Esophagus mucosa (tissue), 1 donor: Measurements from ENCODE around the gene RALA. TPM values are rescaled to one million over a fixed set of nuclear protein-coding genes. Genes with fewer than 3 reads are reported as not detected.

ENCODE experiments used
- ATAC-seq: fragments of 200-7000 bp; cut with Tn5 transposase; one replicate; pipeline ENCODE4 v1.9.1; 2020
- total RNA-seq: library from RNA; stranded (reverse); gene quantifications from one replicate; pipeline ENCODE4 v1.2.4, GENCODE V29; 2023
- donor health status: DM: yes; HTN: yes; CAD: no.

Gene RALA
- total RNA-seq, 1 donor from 2014 or later = 48.2 TPM

DNA sequence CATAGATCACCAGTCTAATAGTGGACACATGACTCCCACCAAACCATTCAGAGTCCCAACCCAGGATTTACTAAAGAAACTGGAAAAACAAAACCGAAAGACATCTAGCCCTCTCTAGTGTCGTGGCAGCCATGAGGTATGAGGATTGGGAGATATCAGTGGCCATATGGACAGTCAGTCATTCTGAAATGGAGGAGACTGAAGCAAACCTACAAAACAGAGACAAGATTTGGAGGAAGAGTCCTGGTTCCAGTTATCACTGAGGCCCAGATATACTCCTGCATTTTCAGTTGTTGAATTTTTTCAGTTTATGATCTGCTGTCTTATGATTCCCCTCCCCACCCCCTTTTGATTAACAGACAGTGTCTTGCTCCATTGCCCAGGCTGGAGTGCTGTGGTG, 9.1 kb upstream of the RALA start:
- no peak for ATAC-seq

DNA sequence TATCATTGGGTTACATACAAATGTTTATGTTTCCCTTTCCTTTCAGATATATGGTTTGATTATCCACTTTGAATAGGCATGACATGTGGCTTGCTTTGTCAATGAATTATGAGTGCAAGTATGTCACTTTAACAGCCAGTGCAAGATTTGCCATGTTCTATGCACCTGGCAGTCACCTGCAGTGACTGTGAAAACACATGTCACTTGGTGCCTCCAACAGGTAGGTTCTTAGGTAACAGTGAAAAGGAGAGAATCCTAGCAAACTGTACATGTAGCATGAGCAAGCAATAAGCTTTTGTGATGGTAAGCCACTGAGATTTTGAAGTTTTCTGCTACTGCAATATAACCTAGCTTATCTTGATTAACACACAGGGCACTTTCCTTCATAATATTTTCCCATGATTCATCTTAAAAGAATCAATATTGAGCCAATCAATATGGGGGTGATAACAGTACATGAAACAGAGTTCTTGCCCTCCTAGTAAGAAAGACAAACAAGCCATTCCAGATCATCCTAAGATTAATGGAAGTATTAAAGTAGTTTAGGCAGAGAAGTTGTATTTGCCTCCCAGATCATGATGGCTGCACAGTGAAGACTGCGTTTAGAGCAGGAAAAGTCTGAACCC, 7.9 kb upstream of the RALA start:
- ATAC-seq = no peak

- no peak for ATAC-seq
These were observed 7.2 kb upstream of the RALA start for GRCh38 chr7:39616138-39616537.

DNA sequence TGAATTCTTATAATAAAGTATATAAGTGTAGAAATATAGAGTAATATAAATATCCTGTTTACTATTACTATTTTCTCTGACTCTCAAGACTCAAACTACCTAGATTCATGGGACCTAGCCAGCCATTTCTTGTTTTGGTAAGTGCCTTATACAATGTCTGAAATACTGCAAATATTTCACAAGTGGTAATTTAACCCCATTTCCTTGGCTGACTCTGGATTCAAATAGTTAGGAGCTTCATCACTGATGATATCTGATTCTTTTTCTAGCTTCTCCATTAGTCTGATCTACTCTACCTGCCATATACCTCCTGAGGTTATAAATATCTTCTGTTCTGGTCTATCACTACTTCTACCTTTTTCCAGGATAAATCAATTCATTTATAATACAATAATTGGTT, 6.4 kb upstream of the RALA start:
- no peak for ATAC-seq

- ATAC-seq = no peak
These were observed 4.5 kb upstream of the RALA start for GRCh38 chr7:39618868-39619267.

- ATAC-seq = no peak
These were observed 2.9 kb upstream of the RALA start for GRCh38 chr7:39620486-39620885.

GRCh38 chr7:39621261-39621660, 2.1 kb upstream of the RALA start:
- no peak for ATAC-seq

- no peak for ATAC-seq
These were observed 1.5 kb upstream of the RALA start for GRCh38 chr7:39621784-39622411.

- no peak for ATAC-seq
These were observed 763 bp upstream of the RALA start for GRCh38 chr7:39622609-39623008.

DNA sequence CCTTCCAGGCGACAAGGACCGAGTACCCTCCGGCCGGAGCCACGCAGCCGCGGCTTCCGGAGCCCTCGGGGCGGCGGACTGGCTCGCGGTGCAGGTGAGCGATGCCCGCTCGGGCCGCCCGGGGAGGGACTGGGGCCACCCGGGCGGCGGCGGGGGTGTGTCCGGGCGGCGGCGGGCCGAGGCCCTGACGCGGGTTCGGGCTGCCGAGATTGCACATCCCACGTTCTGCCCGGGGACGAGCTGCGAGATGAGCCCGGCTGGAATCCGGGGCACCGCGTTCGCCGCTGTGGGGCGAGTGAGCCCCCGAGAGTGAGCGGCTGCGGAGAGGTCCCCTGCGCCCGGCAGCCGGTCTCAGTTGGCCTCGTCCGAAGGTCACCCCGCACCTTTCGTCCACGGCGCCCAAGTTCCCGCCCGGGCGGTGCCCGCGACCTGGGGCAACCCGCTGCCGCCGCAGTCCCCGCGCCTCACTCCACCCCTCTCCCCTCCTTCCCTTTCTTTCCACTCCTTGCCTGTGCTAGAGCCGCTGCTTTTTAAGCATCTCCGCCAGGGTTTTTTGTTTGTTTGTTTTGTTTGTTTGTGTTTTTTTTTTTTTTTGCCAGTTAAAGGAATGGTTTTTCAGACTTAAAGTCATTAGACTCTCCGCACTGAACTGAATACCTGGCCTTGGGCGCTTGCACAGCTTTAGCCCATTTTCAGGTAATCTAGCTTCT, 515 bp downstream of the RALA start:
- ATAC-seq = peak; percentile 66

GRCh38 chr7:39624442-39624807, 1.1 kb downstream of the RALA start:
- peak; percentile 89 for ATAC-seq

DNA sequence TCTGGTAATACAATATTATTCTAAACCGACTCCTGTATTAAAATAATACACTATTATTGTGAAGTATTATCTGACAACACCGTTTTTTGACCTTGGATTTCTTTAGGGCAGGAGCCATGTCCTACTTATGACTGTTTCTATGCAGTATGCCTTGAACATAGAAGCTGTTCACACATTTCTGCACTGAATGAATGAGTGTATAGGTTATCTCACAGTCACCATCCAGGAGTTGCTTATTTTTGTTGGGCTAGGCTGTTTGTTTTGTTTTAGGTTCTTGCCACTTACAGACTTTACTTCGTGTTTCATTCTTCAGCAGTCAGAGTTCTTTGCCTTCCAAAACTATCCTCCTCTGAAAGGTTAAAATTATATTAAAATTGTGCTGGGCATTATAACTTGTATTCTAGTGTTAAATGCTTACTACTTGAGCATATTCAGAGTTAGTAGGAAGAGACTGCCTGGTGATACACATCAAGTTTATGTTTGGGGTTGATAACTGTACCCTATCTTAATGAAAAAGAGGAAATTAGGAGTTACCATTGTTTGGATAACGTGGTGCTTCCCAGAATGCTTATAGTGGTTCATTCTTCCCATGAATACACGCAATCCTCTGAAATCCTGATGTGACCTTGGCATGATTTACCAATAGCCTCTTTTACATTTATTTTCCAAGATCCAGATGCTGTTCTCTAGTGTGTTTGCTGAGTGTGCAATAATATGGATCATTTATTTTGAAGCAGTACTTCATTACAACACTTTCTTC, 1.7 kb downstream of the RALA start:
- no peak for ATAC-seq

DNA sequence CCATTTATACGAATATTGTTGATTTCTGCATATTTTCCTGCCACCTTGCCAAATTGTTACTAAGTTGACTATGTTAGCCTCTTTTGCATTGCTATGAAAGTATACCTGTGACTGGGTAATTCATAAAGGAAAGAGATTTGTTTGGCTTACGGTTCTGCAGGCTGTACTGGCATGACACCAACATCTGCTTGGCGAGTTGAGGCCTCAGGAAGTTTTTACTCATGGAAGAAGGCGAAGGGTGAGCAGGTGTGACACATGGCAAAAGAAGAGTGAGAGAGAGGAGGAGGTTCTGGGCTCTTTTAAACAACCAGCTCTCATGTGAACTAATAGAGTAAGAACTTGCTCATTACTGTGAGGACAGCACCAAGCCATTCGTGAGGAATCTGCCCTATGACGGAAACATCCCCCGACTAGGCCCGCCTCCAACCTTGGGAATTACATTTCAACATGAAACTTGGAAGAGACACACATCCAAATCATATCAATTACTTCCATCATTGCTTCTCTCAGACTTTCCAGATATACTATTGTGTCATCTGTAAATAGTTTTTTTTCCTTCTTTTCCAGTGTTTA, 8.4 kb downstream of the RALA start:
- ATAC-seq = no peak

DNA sequence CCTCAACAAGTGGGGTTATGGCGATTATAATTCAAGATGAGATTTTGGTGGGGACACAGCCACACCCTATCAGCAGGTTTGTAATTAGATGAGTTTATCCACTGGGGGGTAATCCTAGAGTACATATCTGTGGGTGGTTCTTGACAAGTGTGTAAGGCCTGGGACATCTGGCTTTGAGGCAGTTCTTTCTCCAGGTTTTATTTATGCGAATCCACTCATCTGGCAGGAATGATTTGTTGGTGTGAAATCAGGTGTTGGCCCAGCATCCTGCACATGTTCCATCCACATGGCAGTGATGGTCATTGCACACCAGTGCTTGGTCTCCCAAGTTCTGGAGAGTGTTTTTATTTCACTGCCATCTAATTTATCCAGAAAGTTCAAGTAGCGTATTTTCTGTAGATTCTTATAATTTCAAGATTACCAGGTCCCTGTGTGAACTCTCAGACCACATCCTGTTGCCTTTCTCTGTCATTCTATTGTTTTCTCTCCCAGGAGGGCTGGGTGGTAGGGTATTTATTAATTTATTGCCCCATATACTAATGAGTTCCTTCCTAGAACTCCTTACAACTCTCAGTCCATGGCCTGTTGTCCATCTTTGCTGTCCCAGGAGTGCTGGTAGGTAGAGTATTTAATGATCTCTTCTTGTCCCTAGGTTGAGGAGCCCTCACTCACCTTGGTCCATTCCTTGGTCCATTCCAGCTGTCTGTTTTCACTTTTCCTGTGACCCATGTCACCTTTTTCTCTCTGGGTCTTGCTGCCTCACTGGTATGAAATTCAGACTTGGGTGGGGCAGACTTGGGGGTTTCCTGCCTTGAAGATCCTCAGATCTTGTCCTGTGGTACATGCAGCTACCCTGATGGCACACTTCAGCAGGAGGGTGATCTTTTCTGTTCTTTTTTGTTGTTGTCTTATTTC, 10.4 kb downstream of the RALA start:
- no peak for ATAC-seq

- ATAC-seq = no peak
These were observed 11.1 kb downstream of the RALA start for GRCh38 chr7:39634478-39634805.

DNA sequence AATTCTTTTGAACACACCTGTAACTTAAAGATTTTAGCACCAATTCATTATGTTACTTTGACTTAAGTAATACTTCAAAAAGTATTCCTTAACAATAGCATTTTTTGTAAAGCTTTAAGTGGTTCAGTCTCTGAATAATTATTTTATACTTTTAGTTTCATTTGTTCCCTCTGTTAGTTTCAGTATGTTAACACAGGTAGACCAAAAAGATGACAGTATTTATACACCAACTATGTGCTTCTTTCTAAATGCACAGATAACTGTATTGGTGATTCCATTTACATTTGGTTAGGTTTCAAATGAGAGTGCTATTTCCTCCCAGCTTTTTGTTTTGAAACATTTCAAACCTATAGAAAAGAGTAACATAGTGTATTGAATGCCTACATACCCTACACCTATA, 14.0 kb downstream of the RALA start:
- ATAC-seq = no peak

DNA sequence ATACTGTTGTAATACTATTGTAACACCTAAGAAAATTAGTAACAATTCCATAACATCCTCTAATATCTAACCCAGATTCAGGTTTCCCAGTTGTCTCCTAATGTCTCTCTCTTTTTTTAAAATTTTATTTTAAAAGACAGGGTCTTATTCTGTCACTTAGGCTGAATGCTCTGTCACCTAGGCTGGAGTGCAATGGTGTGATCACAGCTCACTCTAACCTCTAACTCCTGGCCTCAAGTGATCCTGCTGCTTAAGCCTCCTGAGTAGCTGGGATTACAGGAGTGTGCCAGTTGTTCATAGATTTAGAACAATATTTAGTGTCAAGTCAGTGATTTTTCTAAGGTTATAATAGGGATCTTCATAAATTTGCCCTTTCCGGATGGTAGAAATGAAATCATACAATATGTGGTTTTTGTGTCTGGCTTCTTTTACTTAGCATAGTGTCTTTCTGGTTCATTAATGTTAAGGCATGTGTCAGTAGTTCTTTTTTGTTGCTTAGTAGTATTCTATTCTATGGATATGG, 14.7 kb downstream of the RALA start:
- no peak for ATAC-seq

DNA sequence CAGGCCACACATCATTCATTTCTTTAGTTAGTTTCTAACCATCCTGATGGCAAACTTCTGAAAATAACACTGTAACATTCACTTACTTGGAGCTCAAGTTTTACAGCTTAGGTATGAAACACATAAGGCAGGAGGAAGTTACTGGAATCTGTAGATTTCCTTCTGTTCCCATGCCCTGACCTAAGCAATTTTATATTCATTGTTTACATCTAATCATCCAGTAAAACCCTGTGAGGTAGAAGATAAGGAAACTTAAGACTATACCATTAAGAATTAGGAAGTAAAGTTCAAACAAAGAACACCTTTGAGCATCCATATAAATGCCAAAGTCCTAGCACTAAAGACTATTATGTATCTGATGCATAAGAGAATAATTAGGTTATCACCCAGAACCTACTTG, 19.5 kb downstream of the RALA start:
- no peak for ATAC-seq

GRCh38 chr7:39644170-39644569, 20.8 kb downstream of the RALA start:
- ATAC-seq = no peak

DNA sequence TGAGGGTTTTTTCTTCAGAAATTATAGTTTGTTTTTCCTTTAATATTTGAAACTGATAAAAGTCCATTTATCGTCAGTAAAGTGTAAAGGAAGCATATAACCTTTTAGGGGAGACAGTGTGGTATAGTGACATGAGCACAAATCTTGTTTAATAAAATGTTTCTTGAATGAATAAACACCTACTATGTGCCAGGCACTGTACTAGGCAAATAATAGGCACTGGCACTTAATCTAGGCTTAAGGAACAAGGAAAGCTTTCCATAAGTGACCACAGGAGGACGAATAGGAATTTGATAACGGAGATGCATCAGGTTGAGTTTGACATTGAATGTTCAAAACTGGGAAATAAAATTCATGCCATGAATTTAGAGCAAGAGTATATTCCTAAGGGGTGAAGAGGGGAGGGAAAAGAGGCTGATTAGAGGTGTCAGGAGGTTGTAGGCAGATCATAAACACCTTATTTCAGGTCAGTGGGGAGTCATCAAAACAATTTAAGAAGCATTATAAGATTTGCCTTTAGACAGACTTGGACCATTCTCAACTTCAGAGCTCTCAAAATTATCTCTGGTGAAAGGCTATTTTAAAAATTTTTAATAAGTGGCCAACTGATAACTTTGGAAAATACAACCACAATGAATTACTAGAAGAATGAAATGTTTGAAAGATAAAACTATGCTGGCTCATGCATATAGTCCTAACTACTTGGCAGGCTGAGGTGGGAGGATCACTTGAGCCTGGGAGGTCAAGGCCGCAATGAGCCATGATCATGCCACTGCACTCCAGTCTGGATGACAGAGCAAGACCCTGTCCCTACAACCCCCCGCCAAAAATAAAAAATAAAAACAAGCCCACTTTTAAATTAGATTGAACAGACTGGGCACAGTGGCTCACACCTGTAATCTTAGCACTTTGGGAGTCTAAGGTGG, 22.4 kb downstream of the RALA start:
- no peak for ATAC-seq

GRCh38 chr7:39647816-39648215, 24.4 kb downstream of the RALA start:
- no peak for ATAC-seq
